Mesenchymal stem cell (in vitro differentiated cells and primary cell): Measurements from ENCODE around the gene PAX3.

ENCODE experiments used
- DNase-seq: peaks from one replicate; pipeline ENCODE4 v3.0.0-alpha.2; 2013
- H2AFZ ChIP-seq: one replicate; pipeline ENCODE4 v1.6.1; 2013; ENCODE audit warnings: low read depth, mild to moderate bottlenecking, control low read depth, inconsistent platforms, low read length, moderate library complexity
- H2AK5ac ChIP-seq: 2 replicates; pipeline ENCODE4 v1.6.1; 2013; ENCODE audit warnings: low read length, moderate library complexity, mild to moderate bottlenecking, inconsistent platforms; ENCODE audit not compliant: severe bottlenecking
- H2BK120ac ChIP-seq: one replicate; pipeline ENCODE4 v1.6.1; 2013; ENCODE audit warnings: low read depth, mild to moderate bottlenecking, inconsistent platforms, low read length, moderate library complexity
- H2BK12ac ChIP-seq, 2 experiments: one replicate each; pipeline ENCODE4 v1.6.1; 2013; ENCODE audit warnings: inconsistent platforms in 2 of 2, low read length in 2 of 2, mild to moderate bottlenecking in 2 of 2, moderate library complexity in 2 of 2, control low read depth in 1 of 2
- H2BK15ac ChIP-seq: one replicate; pipeline ENCODE4 v1.6.1; 2013; ENCODE audit warnings: mild to moderate bottlenecking, low read depth, inconsistent platforms; ENCODE audit not compliant: poor library complexity, severe bottlenecking
- H2BK5ac ChIP-seq: 2 replicates; pipeline ENCODE4 v1.6.1; 2013; ENCODE audit warnings: low read depth, mild to moderate bottlenecking, low read length, control low read depth, inconsistent platforms; ENCODE audit not compliant: poor library complexity, severe bottlenecking
- H3K14ac ChIP-seq, 2 experiments: one replicate each; pipeline ENCODE4 v1.6.1; 2013; ENCODE audit warnings: inconsistent platforms in 2 of 2, low read length in 2 of 2, control low read depth in 1 of 2, mild to moderate bottlenecking in 1 of 2, moderate library complexity in 1 of 2
- H3K18ac ChIP-seq, 2 experiments: one replicate each; pipeline ENCODE4 v1.6.1; 2013; ENCODE audit warnings: inconsistent platforms in 2 of 2, low read length in 2 of 2, control low read depth in 1 of 2, low read depth in 1 of 2, mild to moderate bottlenecking in 1 of 2
- H3K23ac ChIP-seq, 2 experiments: one replicate each; pipeline ENCODE4 v1.6.1; 2013; ENCODE audit warnings: inconsistent platforms in 2 of 2, low read length in 2 of 2, mild to moderate bottlenecking in 2 of 2, moderate library complexity in 2 of 2, control low read depth in 1 of 2
- H3K27ac ChIP-seq: 2 replicates; pipeline ENCODE4 v1.5.1; 2013; ENCODE audit warnings: mild to moderate bottlenecking, moderate library complexity, low read length, control low read depth, inconsistent platforms; ENCODE audit not compliant: poor library complexity, severe bottlenecking
- H3K27me3 ChIP-seq, 2 experiments: 2 replicates each; pipeline versions ENCODE4 v1.6.1 to v1.7.0; 2013; ENCODE audit warnings: low read length in 2 of 2, mild to moderate bottlenecking in 2 of 2, moderate library complexity in 2 of 2, control low read depth in 1 of 2, inconsistent platforms in 1 of 2; ENCODE audit not compliant: control insufficient read depth in 1 of 2, insufficient read depth in 1 of 2
- H3K36me3 ChIP-seq, 2 experiments: 2 replicates each; pipeline versions ENCODE4 v1.6.1 to v1.7.0; 2013; ENCODE audit warnings: low read length in 2 of 2, control low read depth in 1 of 2, inconsistent platforms in 1 of 2, low read depth in 1 of 2, mild to moderate bottlenecking in 1 of 2; ENCODE audit not compliant: insufficient read depth in 2 of 2, control insufficient read depth in 1 of 2
- H3K4ac ChIP-seq, 2 experiments: one replicate each; pipeline ENCODE4 v1.6.1; 2013; ENCODE audit warnings: inconsistent platforms in 2 of 2, low read length in 2 of 2, mild to moderate bottlenecking in 2 of 2, moderate library complexity in 2 of 2, control low read depth in 1 of 2, low read depth in 1 of 2
- H3K4me1 ChIP-seq: 2 replicates; pipeline ENCODE4 v1.6.1; 2013; ENCODE audit warnings: low read depth, low read length, control low read depth; ENCODE audit not compliant: control insufficient read depth, insufficient read depth
- H3K4me2 ChIP-seq: 2 replicates; pipeline ENCODE4 v1.6.1; 2013; ENCODE audit warnings: low read length, mild to moderate bottlenecking, inconsistent platforms; ENCODE audit not compliant: poor library complexity, severe bottlenecking
- H3K4me3 ChIP-seq, 2 experiments: 2 replicates each; pipeline versions ENCODE4 v1.5.1 to v1.7.0; 2013; ENCODE audit warnings: low read length in 2 of 2, mild to moderate bottlenecking in 2 of 2, control low read depth in 1 of 2, low read depth in 1 of 2; ENCODE audit not compliant: insufficient read depth in 1 of 2
- H3K79me1 ChIP-seq: replicated peaks from 2 replicates; pipeline ENCODE4 v1.6.1; 2013; ENCODE audit warnings: mild to moderate bottlenecking, control low read depth, low read length, inconsistent platforms; ENCODE audit not compliant: poor library complexity, severe bottlenecking
- H3K9ac ChIP-seq: 2 replicates; pipeline ENCODE4 v1.7.0; 2013; ENCODE audit warnings: mild to moderate bottlenecking, low read length, moderate library complexity
- H3K9me3 ChIP-seq: 2 replicates; pipeline ENCODE4 v1.7.0; 2013; ENCODE audit warnings: mild to moderate bottlenecking, low read length; ENCODE audit not compliant: control insufficient read depth
- H4K8ac ChIP-seq: one replicate; pipeline ENCODE4 v1.6.1; 2013; ENCODE audit warnings: inconsistent platforms, mild to moderate bottlenecking, low read length, moderate library complexity
- H4K91ac ChIP-seq: one replicate; pipeline ENCODE4 v1.6.1; 2013; ENCODE audit warnings: mild to moderate bottlenecking, low read length, inconsistent platforms
- WGBS: methylation state at CpG from one replicate; pipeline ENCODE4 v1.1.7; 2013; ENCODE audit warnings: mixed read lengths; 5-methylcytosine and 5-hydroxymethylcytosine counted together

The PAX3 gene

DNA sequence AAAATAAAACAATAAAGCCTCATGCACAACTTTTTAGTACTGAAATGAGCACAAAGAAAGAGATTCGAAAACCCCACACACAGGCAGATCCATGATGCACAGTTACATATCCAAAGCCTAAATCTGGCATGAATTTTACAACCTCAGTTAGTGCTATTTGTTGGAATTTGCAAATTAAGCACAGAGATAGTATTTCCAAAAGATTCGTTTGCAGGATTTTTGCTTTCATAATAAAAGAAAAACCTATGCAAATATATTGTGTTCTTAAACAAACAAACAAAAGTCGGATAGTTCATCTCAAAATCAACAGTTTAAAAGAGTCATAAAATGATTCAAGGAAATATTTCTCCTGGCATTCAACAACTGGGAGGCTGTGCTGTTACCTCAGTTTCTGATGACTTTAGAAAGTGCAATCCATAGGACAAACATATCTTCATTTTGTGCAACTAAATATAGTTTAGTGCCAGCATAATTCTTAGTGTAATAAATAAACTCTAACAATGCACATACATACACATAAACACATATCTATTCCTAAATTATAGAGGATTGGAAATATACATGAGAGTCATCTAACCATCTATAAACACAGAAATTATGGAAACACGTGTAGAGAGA lies 10.8 kb downstream of the PAX3 start:
- no peak overlapping the region for H3K4me3 ChIP-seq
- no peaks in the 10 kb centered on the region for H3K36me3 ChIP-seq
- no peak overlapping the region for H3K27ac ChIP-seq
- no peak overlapping the region for H3K4me2 ChIP-seq
- H2BK12ac ChIP-seq, result no peak overlapping the region
- H3K4ac ChIP-seq, result no peak overlapping the region
- no peaks in the 10 kb centered on the region for H3K9me3 ChIP-seq
- H3K27me3 ChIP-seq, result peaks cover 70 to 76% of the 10 kb centered on the region in 2 experiments
- no peak overlapping the region for H4K8ac ChIP-seq
- H2AFZ ChIP-seq, result no peak overlapping the region
- no peak for DNase-seq
- no peak overlapping the region for H3K9ac ChIP-seq
- H2BK120ac ChIP-seq, result no peak overlapping the region
- no peaks in the 10 kb centered on the region for H3K79me1 ChIP-seq
- H3K18ac ChIP-seq, result no peak overlapping the region
- WGBS, result 100% methylated on average over 1 of the region's 4 CpGs
- peaks cover 8% of the 10 kb centered on the region for H3K4me1 ChIP-seq
- H3K23ac ChIP-seq, result no peak overlapping the region
- H2AK5ac ChIP-seq, result no peak overlapping the region
- H2BK15ac ChIP-seq, result no peak overlapping the region
- H4K91ac ChIP-seq, result no peak overlapping the region
- no peak overlapping the region for H2BK5ac ChIP-seq
- H3K14ac ChIP-seq, result no peak overlapping the region

GRCh38 chr2:222284466-222284865 lies 14.3 kb downstream of the PAX3 start:
- Histone ChIP-seq H2BK15ac (no peak overlapping the region), H3K36me3 (no peaks in the 10 kb centered on the region), H3K79me1 (no peaks in the 10 kb centered on the region), H3K27ac (no peak overlapping the region), H2BK12ac (no peak overlapping the region), H3K4me2 (no peak overlapping the region), H3K27me3 (peaks cover 35 to 40% of the 10 kb centered on the region in 2 experiments), H2BK5ac (no peak overlapping the region), H3K4me1 (peaks cover 3% of the 10 kb centered on the region), H3K9me3 (no peaks in the 10 kb centered on the region), H3K4me3 (no peak overlapping the region), H3K14ac (no peak overlapping the region), H4K8ac (no peak overlapping the region), H3K23ac (no peak overlapping the region), H4K91ac (no peak overlapping the region), H2AFZ (no peak overlapping the region), H3K9ac (no peak overlapping the region), H3K18ac (no peak overlapping the region), H2AK5ac (no peak overlapping the region), H2BK120ac (no peak overlapping the region), H3K4ac (no peak overlapping the region)
- DNase-seq, result no peak
- WGBS, result 35% methylated on average over 2 of the region's 3 CpGs

- no peak overlapping the region for H3K14ac ChIP-seq
- no peak overlapping the region for H2AK5ac ChIP-seq
- H3K9me3 ChIP-seq, result no peaks in the 10 kb centered on the region
- 14% methylated on average over 7 of the region's 8 CpGs for WGBS
- no peak overlapping the region for H4K8ac ChIP-seq
- no peak overlapping the region for H2BK15ac ChIP-seq
- H3K4me2 ChIP-seq, result no peak overlapping the region
- H2AFZ ChIP-seq, result no peak overlapping the region
- DNase-seq, result no peak
- no peak overlapping the region for H2BK12ac ChIP-seq
- no peak overlapping the region for H3K18ac ChIP-seq
- peaks cover 27 to 32% of the 10 kb centered on the region in 2 experiments for H3K27me3 ChIP-seq
- no peak overlapping the region for H4K91ac ChIP-seq
- H3K4me3 ChIP-seq, result no peak overlapping the region
- H3K36me3 ChIP-seq, result no peaks in the 10 kb centered on the region
- H2BK5ac ChIP-seq, result no peak overlapping the region
- no peak overlapping the region for H3K4ac ChIP-seq
- H3K23ac ChIP-seq, result no peak overlapping the region
- H3K27ac ChIP-seq, result no peak overlapping the region
- peaks cover 3% of the 10 kb centered on the region for H3K4me1 ChIP-seq
- no peak overlapping the region for H3K9ac ChIP-seq
- no peaks in the 10 kb centered on the region for H3K79me1 ChIP-seq
- H2BK120ac ChIP-seq, result no peak overlapping the region
Observed at GRCh38 chr2:222283634-222284033, 15.2 kb downstream of the PAX3 start.

GRCh38 chr2:222281506-222281905 lies 17.3 kb downstream of the PAX3 start:
- H4K8ac ChIP-seq, result no peak overlapping the region
- no peaks in the 10 kb centered on the region for H3K79me1 ChIP-seq
- no peak overlapping the region for H3K23ac ChIP-seq
- peaks cover 13 to 22% of the 10 kb centered on the region in 2 experiments for H3K27me3 ChIP-seq
- peaks cover 3% of the 10 kb centered on the region for H3K4me1 ChIP-seq
- H3K18ac ChIP-seq, result no peak overlapping the region
- no peak overlapping the region for H2BK12ac ChIP-seq
- no peak overlapping the region for H3K4me3 ChIP-seq
- no peak overlapping the region for H2BK5ac ChIP-seq
- no peak overlapping the region for H3K27ac ChIP-seq
- H3K4ac ChIP-seq, result no peak overlapping the region
- no peaks in the 10 kb centered on the region for H3K9me3 ChIP-seq
- no peak overlapping the region for H3K9ac ChIP-seq
- no peak overlapping the region for H2AK5ac ChIP-seq
- no peak overlapping the region for H4K91ac ChIP-seq
- no peak overlapping the region for H3K14ac ChIP-seq
- no peak overlapping the region for H3K4me2 ChIP-seq
- no peak overlapping the region for H2BK120ac ChIP-seq
- no peak for DNase-seq
- H2AFZ ChIP-seq, result no peak overlapping the region
- H3K36me3 ChIP-seq, result no peaks in the 10 kb centered on the region
- H2BK15ac ChIP-seq, result no peak overlapping the region
